NCI-H345 treated with DMSO at 0.1 percent for 48 hours (cell line): ENCODE measurements around the gene BANP.
"Not testable (repeated sequence)": the region's sequence is repeated elsewhere in the genome, so short reads cannot be mapped to it uniquely, and the experiment has no call there.

Experiments used
- DNase-seq: peaks from one replicate; lab custom pipeline; 2025; ENCODE audit not compliant: unreplicated experiment; lab: John Stamatoyannopoulos, UW

Gene BANP

GRCh38 chr16:87950765-87951551 lies at the start of gene BANP:
Gene BANP, plus strand, starts transcription at chr16:87951434. Its CDS starts 23,682 bp downstream, at chr16:87975116.
- DNase-seq = peak; percentile 89

- DNase-seq = not testable (repeated sequence)
These were observed 46.3 kb upstream of the BANP start for GRCh38 chr16:87904963-87905362.

GRCh38 chr16:87905521-87905920 lies 45.7 kb upstream of the BANP start:
- DNase-seq = not testable (repeated sequence)

- DNase-seq = not testable (repeated sequence)
These were observed 43.1 kb upstream of the BANP start for GRCh38 chr16:87908101-87908500.

- peak; percentile 26 for DNase-seq
These were observed 41.9 kb upstream of the BANP start for GRCh38 chr16:87909203-87909935.

- peak; percentile 39 for DNase-seq
These were observed 40.0 kb upstream of the BANP start for GRCh38 chr16:87911106-87911763.

- DNase-seq = not testable (repeated sequence)
These were observed 38.5 kb upstream of the BANP start for GRCh38 chr16:87912691-87913090.

- DNase-seq = not testable (repeated sequence)
These were observed 37.1 kb upstream of the BANP start for GRCh38 chr16:87914021-87914725.

- DNase-seq = no peak
These were observed 36.4 kb upstream of the BANP start for GRCh38 chr16:87914812-87915211.

GRCh38 chr16:87917503-87917902 lies 33.7 kb upstream of the BANP start:
- no peak for DNase-seq

GRCh38 chr16:87918338-87918737 lies 32.9 kb upstream of the BANP start:
- no peak for DNase-seq

- no peak for DNase-seq
These were observed 32.2 kb upstream of the BANP start for GRCh38 chr16:87918866-87919680.

- DNase-seq = no peak
These were observed 31.6 kb upstream of the BANP start for GRCh38 chr16:87919681-87919994.

- no peak for DNase-seq
These were observed 29.9 kb upstream of the BANP start for GRCh38 chr16:87921236-87921773.

GRCh38 chr16:87922250-87922871 lies 28.9 kb upstream of the BANP start:
- DNase-seq = no peak

GRCh38 chr16:87924041-87924810 lies 27.0 kb upstream of the BANP start:
- DNase-seq = peak; percentile 95

GRCh38 chr16:87924811-87925670 lies 26.2 kb upstream of the BANP start:
- peak; percentile 87 for DNase-seq
